SK-N-SH treated with all-trans-retinoic acid at 6 μM for 48 hours (cell line): ENCODE results near the gene AGAP1.

ENCODE experiments used
- ATAC-seq: fragments of 200-7000 bp; cut with Tn5 transposase; 3 replicates; pipeline ENCODE4 v1.9.1; 2020; ENCODE audit warnings: mild to moderate bottlenecking, moderate library complexity
- ARNTL ChIP-seq: fragments of 450-650 bp; formaldehyde crosslinking; IDR thresholded peaks from 2 replicates; pipeline ENCODE4 v1.5.0; 2020; ENCODE audit warnings: low read depth, mild to moderate bottlenecking, moderate library complexity, borderline replicate concordance
- BACH2 ChIP-seq: fragments of 250-450 bp; sonication (Bioruptor Pico); IDR thresholded peaks from 2 replicates; pipeline ENCODE4 v1.9.0; 2021; ENCODE audit warnings: mild to moderate bottlenecking, borderline replicate concordance
- CSDC2 ChIP-seq: fragments of 250-450 bp; sonication (Bioruptor Pico); IDR thresholded peaks from 2 replicates; pipeline ENCODE4 v1.5.0; 2020; ENCODE audit warnings: mild to moderate bottlenecking, moderate library complexity
- GLIS3 ChIP-seq: fragments of 250-450 bp; sonication (Bioruptor Pico); IDR thresholded peaks from 2 replicates; pipeline ENCODE4 v1.5.0; 2020; ENCODE audit warnings: mild to moderate bottlenecking, moderate library complexity
- ISL1 ChIP-seq: fragments of 250-450 bp; sonication (Bioruptor Pico); IDR thresholded peaks from 2 replicates; pipeline ENCODE4 v2.1.2; 2022; ENCODE audit warnings: mild to moderate bottlenecking, moderate library complexity
- OSR1 ChIP-seq: fragments of 250-450 bp; sonication (Bioruptor Pico); IDR thresholded peaks from 2 replicates; pipeline ENCODE4 v1.8.0; 2022; ENCODE audit warnings: moderate library complexity, mild to moderate bottlenecking, inconsistent platforms
- PPARA ChIP-seq: fragments of 250-450 bp; sonication (Bioruptor Pico); IDR thresholded peaks from 2 replicates; pipeline ENCODE4 v1.5.0; 2020; ENCODE audit warnings: mild to moderate bottlenecking, borderline replicate concordance
- RARB ChIP-seq: fragments of 250-450 bp; sonication (Bioruptor Pico); IDR thresholded peaks from 2 replicates; pipeline ENCODE4 v1.8.0; 2021; ENCODE audit warnings: mild to moderate bottlenecking, moderate library complexity
- SNAI2 ChIP-seq: fragments of 250-450 bp; sonication (Bioruptor Pico); IDR thresholded peaks from 2 replicates; pipeline ENCODE4 v1.5.0; 2020; ENCODE audit warnings: mild to moderate bottlenecking, moderate library complexity
- TCF4 ChIP-seq: fragments of 250-450 bp; sonication (Bioruptor Pico); IDR thresholded peaks from 2 replicates; pipeline ENCODE4 v1.8.0; 2021; ENCODE audit warnings: mild to moderate bottlenecking, moderate library complexity, borderline replicate concordance
- TOX ChIP-seq: fragments of 250-450 bp; sonication (Bioruptor Pico); IDR thresholded peaks from 2 replicates; pipeline ENCODE4 v1.8.0; 2021; ENCODE audit warnings: mild to moderate bottlenecking, moderate library complexity, borderline replicate concordance
- ZC3H10 ChIP-seq: fragments of 250-450 bp; sonication (Bioruptor Pico); IDR thresholded peaks from 2 replicates; pipeline ENCODE4 v1.5.1; 2021; ENCODE audit warnings: mild to moderate bottlenecking, moderate library complexity
- ZFP3 ChIP-seq: fragments of 250-450 bp; sonication (Bioruptor Pico); IDR thresholded peaks from 2 replicates; pipeline ENCODE4 v1.5.0; 2020; ENCODE audit warnings: mild to moderate bottlenecking, moderate library complexity
- ZFP30 ChIP-seq: fragments of 450-650 bp; formaldehyde crosslinking; IDR thresholded peaks from 2 replicates; pipeline ENCODE4 v1.5.0; 2022; ENCODE audit warnings: mild to moderate bottlenecking, moderate library complexity
- ZNF565 ChIP-seq: fragments of 450-650 bp; formaldehyde crosslinking; conservative IDR thresholded peaks from 2 replicates; pipeline ENCODE4 v1.5.0; 2020; ENCODE audit warnings: low read depth, mild to moderate bottlenecking, moderate library complexity
- ZNF70 ChIP-seq: fragments of 450-650 bp; formaldehyde crosslinking; IDR thresholded peaks from 2 replicates; pipeline ENCODE4 v1.5.0; 2020; ENCODE audit warnings: mild to moderate bottlenecking, moderate library complexity
- ZNF8 ChIP-seq: fragments of 450-650 bp; formaldehyde crosslinking; IDR thresholded peaks from 2 replicates; pipeline ENCODE4 v1.5.0; 2020; ENCODE audit warnings: mild to moderate bottlenecking, moderate library complexity
- TF ChIP-seq, protein P1 (sequence below): fragments of 250-450 bp; sonication (Bioruptor Pico); IDR thresholded peaks from 2 replicates; pipeline ENCODE4 v1.5.0; 2020; ENCODE audit warnings: mild to moderate bottlenecking, moderate library complexity
- TF ChIP-seq, protein P2 (sequence below): fragments of 250-450 bp; sonication (Bioruptor Pico); IDR thresholded peaks from 2 replicates; pipeline ENCODE4 v1.5.1; 2020; ENCODE audit warnings: low read depth, mild to moderate bottlenecking, moderate library complexity
- TF ChIP-seq, protein P3 (sequence below): fragments of 250-450 bp; sonication (Bioruptor Pico); IDR thresholded peaks from 2 replicates; pipeline ENCODE4 v1.8.0; 2021; ENCODE audit warnings: low read depth, mild to moderate bottlenecking, moderate library complexity, borderline replicate concordance
- TF ChIP-seq, protein P4 (sequence below): fragments of 250-450 bp; sonication (Bioruptor Pico); IDR thresholded peaks from 2 replicates; pipeline ENCODE4 v1.8.0; 2020; ENCODE audit warnings: mild to moderate bottlenecking, moderate library complexity, borderline replicate concordance

Gene AGAP1

DNA sequence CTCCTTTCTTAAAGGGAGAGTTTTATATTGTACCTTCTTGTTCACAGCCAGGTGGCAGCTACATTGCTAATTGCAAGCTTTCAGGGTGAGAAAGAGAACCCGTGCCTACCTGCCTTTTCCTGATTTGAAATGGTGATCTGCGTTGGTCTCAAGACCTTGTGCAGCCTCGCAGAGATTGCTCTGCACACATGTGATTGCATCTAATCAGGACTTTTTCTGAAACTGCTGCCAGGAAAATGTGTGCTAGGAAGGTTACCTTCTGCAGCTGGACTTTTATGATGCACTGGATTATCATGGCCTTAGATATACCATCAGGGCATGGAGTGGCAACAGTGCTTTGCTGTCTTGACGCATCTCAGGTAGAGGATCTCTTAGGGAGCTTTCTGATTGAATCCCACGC lies 45.1 kb downstream of the AGAP1 start:
- TF ChIP-seq ZFP30 (CRISPR knock-in tag), result no peak
- TF ChIP-seq, protein P1, sequence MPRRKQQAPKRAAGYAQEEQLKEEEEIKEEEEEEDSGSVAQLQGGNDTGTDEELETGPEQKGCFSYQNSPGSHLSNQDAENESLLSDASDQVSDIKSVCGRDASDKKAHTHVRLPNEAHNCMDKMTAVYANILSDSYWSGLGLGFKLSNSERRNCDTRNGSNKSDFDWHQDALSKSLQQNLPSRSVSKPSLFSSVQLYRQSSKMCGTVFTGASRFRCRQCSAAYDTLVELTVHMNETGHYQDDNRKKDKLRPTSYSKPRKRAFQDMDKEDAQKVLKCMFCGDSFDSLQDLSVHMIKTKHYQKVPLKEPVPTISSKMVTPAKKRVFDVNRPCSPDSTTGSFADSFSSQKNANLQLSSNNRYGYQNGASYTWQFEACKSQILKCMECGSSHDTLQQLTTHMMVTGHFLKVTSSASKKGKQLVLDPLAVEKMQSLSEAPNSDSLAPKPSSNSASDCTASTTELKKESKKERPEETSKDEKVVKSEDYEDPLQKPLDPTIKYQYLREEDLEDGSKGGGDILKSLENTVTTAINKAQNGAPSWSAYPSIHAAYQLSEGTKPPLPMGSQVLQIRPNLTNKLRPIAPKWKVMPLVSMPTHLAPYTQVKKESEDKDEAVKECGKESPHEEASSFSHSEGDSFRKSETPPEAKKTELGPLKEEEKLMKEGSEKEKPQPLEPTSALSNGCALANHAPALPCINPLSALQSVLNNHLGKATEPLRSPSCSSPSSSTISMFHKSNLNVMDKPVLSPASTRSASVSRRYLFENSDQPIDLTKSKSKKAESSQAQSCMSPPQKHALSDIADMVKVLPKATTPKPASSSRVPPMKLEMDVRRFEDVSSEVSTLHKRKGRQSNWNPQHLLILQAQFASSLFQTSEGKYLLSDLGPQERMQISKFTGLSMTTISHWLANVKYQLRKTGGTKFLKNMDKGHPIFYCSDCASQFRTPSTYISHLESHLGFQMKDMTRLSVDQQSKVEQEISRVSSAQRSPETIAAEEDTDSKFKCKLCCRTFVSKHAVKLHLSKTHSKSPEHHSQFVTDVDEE (CRISPR knock-in tag), result no peak
- no peak for TF ChIP-seq ZFP3 (CRISPR knock-in tag)
- TF ChIP-seq ZNF565 (CRISPR knock-in tag), result no peak
- no peak for TF ChIP-seq SNAI2
- TF ChIP-seq, protein P2, sequence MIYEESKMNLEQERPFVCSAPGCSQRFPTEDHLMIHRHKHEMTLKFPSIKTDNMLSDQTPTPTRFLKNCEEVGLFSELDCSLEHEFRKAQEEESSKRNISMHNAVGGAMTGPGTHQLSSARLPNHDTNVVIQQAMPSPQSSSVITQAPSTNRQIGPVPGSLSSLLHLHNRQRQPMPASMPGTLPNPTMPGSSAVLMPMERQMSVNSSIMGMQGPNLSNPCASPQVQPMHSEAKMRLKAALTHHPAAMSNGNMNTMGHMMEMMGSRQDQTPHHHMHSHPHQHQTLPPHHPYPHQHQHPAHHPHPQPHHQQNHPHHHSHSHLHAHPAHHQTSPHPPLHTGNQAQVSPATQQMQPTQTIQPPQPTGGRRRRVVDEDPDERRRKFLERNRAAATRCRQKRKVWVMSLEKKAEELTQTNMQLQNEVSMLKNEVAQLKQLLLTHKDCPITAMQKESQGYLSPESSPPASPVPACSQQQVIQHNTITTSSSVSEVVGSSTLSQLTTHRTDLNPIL (CRISPR knock-in tag), result no peak
- no peak for TF ChIP-seq ZNF8
- no peak for TF ChIP-seq PPARA (CRISPR knock-in tag)
- no peak for TF ChIP-seq GLIS3
- no peak for TF ChIP-seq OSR1 (CRISPR knock-in tag)
- TF ChIP-seq ARNTL, result no peak
- TF ChIP-seq CSDC2, result no peak
- no peak for TF ChIP-seq ZC3H10 (CRISPR knock-in tag)
- no peak for TF ChIP-seq RARB
- no peak for TF ChIP-seq TOX
- TF ChIP-seq, protein P3, sequence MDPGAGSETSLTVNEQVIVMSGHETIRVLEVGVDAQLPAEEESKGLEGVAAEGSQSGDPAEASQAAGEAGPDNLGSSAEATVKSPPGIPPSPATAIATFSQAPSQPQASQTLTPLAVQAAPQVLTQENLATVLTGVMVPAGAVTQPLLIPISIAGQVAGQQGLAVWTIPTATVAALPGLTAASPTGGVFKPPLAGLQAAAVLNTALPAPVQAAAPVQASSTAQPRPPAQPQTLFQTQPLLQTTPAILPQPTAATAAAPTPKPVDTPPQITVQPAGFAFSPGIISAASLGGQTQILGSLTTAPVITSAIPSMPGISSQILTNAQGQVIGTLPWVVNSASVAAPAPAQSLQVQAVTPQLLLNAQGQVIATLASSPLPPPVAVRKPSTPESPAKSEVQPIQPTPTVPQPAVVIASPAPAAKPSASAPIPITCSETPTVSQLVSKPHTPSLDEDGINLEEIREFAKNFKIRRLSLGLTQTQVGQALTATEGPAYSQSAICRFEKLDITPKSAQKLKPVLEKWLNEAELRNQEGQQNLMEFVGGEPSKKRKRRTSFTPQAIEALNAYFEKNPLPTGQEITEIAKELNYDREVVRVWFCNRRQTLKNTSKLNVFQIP, result no peak
- no peak for ATAC-seq

DNA sequence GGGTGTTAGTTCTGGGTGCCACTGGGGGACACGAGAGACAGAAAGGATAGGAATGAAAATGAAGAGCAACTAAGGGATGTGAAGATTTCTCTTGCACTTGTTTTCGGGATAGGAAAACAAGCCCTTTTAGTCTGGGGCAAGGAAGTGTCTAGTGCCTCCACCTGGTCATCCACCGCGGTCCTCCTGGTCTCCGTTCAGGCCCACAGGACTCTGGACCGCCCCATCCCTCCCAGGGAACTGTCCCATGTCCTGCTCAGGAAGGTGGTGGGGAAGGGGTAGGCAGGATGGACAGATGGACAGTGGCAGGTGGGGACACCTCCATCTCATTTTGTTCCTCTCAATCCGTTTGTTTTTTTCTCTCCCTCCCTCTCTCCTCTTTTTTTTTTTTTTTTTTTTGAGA lies 45.9 kb downstream of the AGAP1 start:
- no peak for ATAC-seq
- TF ChIP-seq SNAI2 (no peak), TOX (no peak), BACH2 (CRISPR knock-in tag) (no peak), ZFP30 (CRISPR knock-in tag) (no peak), CSDC2 (no peak), GLIS3 (no peak), ZNF70 (CRISPR knock-in tag) (no peak), ZNF8 (no peak), ISL1 (CRISPR knock-in tag) (no peak), ZC3H10 (CRISPR knock-in tag) (no peak), TCF4 (CRISPR knock-in tag) (no peak), RARB (no peak), ARNTL (no peak)
- TF ChIP-seq, protein P1 (CRISPR knock-in tag), result no peak
- TF ChIP-seq, protein P2 (CRISPR knock-in tag), result no peak
- TF ChIP-seq, protein P3, result no peak
- TF ChIP-seq, protein P4, sequence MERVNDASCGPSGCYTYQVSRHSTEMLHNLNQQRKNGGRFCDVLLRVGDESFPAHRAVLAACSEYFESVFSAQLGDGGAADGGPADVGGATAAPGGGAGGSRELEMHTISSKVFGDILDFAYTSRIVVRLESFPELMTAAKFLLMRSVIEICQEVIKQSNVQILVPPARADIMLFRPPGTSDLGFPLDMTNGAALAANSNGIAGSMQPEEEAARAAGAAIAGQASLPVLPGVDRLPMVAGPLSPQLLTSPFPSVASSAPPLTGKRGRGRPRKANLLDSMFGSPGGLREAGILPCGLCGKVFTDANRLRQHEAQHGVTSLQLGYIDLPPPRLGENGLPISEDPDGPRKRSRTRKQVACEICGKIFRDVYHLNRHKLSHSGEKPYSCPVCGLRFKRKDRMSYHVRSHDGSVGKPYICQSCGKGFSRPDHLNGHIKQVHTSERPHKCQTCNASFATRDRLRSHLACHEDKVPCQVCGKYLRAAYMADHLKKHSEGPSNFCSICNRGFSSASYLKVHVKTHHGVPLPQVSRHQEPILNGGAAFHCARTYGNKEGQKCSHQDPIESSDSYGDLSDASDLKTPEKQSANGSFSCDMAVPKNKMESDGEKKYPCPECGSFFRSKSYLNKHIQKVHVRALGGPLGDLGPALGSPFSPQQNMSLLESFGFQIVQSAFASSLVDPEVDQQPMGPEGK, result no peak
